Upper lobe of right lung (tissue), 1 donor: ENCODE measurements around the gene EIF4G3. TPM values are rescaled to one million over a fixed set of nuclear protein-coding genes. Genes with fewer than 3 reads are reported as not detected.

Experiments
- ATAC-seq: fragments of 200-7000 bp; cut with Tn5 transposase; one replicate; pipeline ENCODE4 v1.9.1; 2020; ENCODE audit warnings: mild to moderate bottlenecking, moderate library complexity
- DNase-seq: peaks from one replicate; pipeline ENCODE4 v3.0.0-alpha.2; 2020
- H3K27ac ChIP-seq: fragments of 200-600 bp; one replicate; pipeline ENCODE4 v1.8.0; 2022
- H3K27me3 ChIP-seq: fragments of 200-600 bp; one replicate; pipeline ENCODE4 v1.8.0; 2022; ENCODE audit warnings: mild to moderate bottlenecking
- H3K36me3 ChIP-seq: fragments of 200-600 bp; one replicate; pipeline ENCODE4 v1.8.0; 2022
- H3K4me1 ChIP-seq: fragments of 200-600 bp; one replicate; pipeline ENCODE4 v1.8.0; 2022
- H3K4me3 ChIP-seq: fragments of 200-600 bp; one replicate; pipeline ENCODE4 v1.8.0; 2022; ENCODE audit warnings: mild to moderate bottlenecking
- H3K9me3 ChIP-seq: fragments of 200-600 bp; one replicate; pipeline ENCODE4 v1.8.0; 2022
- intact Hi-C: fragments of 100-400 bp; cut with DNase I; formaldehyde crosslinking; loops from one replicate; pipeline ENCODE4 v1.11.0; 2022
- total RNA-seq: library from RNA; stranded (reverse); fragmentation: NEBNext Ultra II Directional; extraction: Animal tissue kit (Norgen Biotek cat#: 25700); gene quantifications from one replicate; pipeline ENCODE4 v1.2.1, GENCODE V29; 2021
- TF ChIP-seq, protein P1 (sequence below): fragments of 200-600 bp; IDR thresholded peaks from one replicate; pipeline ENCODE4 v1.8.0; 2022; ENCODE audit warnings: antibody characterized with exemption
- donor health status: DM: no; HTN: yes; CAD: no; lungs with severe emphysema.

The EIF4G3 gene
- total RNA-seq, 1 donor from 2014 or later: 44.5 TPM

- Histone ChIP-seq H3K36me3 (peaks cover 8% of the 10 kb centered on the region), H3K27ac (no peak overlapping the region), H3K9me3 (no peaks in the 10 kb centered on the region), H3K4me3 (no peak overlapping the region), H3K4me1 (no peaks in the 10 kb centered on the region), H3K27me3 (no peaks in the 10 kb centered on the region)
- DNase-seq: no peak
- intact Hi-C loops: no loop called here
- TF ChIP-seq, protein P1, sequence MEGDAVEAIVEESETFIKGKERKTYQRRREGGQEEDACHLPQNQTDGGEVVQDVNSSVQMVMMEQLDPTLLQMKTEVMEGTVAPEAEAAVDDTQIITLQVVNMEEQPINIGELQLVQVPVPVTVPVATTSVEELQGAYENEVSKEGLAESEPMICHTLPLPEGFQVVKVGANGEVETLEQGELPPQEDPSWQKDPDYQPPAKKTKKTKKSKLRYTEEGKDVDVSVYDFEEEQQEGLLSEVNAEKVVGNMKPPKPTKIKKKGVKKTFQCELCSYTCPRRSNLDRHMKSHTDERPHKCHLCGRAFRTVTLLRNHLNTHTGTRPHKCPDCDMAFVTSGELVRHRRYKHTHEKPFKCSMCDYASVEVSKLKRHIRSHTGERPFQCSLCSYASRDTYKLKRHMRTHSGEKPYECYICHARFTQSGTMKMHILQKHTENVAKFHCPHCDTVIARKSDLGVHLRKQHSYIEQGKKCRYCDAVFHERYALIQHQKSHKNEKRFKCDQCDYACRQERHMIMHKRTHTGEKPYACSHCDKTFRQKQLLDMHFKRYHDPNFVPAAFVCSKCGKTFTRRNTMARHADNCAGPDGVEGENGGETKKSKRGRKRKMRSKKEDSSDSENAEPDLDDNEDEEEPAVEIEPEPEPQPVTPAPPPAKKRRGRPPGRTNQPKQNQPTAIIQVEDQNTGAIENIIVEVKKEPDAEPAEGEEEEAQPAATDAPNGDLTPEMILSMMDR: no peak
- ATAC-seq: no peak
Measured at GRCh38 chr1:20883766-20884165, 292.9 kb downstream of the EIF4G3 start.

DNA sequence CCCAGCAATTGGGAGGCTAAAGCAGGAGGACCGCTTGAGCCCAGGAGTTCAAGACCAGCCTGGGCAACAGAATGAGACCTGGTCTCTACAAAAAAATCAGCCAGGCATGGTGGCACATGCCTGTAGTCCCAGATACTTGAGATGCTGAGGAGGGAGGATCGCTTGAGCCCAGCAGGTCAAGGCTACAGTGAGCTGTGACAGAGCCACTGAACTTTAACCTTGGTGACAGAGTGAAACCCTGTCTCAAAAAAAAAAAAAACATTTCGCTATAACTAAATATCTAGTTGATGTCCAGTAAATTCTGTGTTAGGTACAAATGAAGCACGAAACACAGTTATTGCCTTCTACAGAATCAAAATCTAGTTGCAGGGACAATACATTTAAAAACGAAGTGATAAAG is 293.9 kb downstream of the EIF4G3 start:
- intact Hi-C loops: no loop called here
- no peaks in the 10 kb centered on the region for H3K9me3 ChIP-seq
- no peak overlapping the region for H3K4me3 ChIP-seq
- TF ChIP-seq, protein P1: no peak
- no peak for ATAC-seq
- DNase-seq: no peak
- peaks cover 18% of the 10 kb centered on the region for H3K36me3 ChIP-seq
- no peak overlapping the region for H3K27ac ChIP-seq
- H3K4me1 ChIP-seq: no peaks in the 10 kb centered on the region
- H3K27me3 ChIP-seq: no peaks in the 10 kb centered on the region

GRCh38 chr1:20878799-20879198 is 297.9 kb downstream of the EIF4G3 start:
- Histone ChIP-seq H3K9me3 (no peaks in the 10 kb centered on the region), H3K4me3 (no peak overlapping the region), H3K27ac (no peak overlapping the region), H3K36me3 (peaks cover 18% of the 10 kb centered on the region), H3K27me3 (no peaks in the 10 kb centered on the region), H3K4me1 (no peaks in the 10 kb centered on the region)
- ATAC-seq: no peak
- TF ChIP-seq, protein P1: no peak
- intact Hi-C loops: no loop called here
- no peak for DNase-seq

- intact Hi-C loops: no loop called here
- Histone ChIP-seq H3K4me3 (no peak overlapping the region), H3K27me3 (no peaks in the 10 kb centered on the region), H3K27ac (no peak overlapping the region), H3K4me1 (no peaks in the 10 kb centered on the region), H3K9me3 (no peaks in the 10 kb centered on the region), H3K36me3 (peaks cover 18% of the 10 kb centered on the region)
- DNase-seq (no peak), ATAC-seq (no peak)
- TF ChIP-seq, protein P1: no peak
Measured at GRCh38 chr1:20875198-20875973, 301.3 kb downstream of the EIF4G3 start.

DNA sequence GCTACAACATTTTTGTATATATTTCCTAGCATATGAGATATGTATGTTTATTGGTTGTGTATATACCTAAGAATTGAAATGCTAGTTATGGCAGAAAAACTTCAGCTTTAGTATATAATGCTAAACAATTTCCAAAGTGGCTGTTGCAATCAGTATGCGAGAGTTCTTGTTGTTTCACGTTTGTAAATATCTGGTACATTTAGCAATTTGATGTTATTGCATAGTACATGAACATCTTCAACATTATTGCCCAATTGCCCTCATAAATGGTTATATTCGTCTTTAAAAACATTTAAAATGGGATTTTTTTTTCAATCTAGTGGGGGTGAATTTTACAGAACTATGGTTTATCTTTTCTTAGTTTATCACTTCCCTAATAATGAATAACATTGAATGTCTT is 303.4 kb downstream of the EIF4G3 start:
- DNase-seq: no peak
- TF ChIP-seq, protein P1: no peak
- Histone ChIP-seq H3K4me1 (no peaks in the 10 kb centered on the region), H3K27ac (no peak overlapping the region), H3K4me3 (no peak overlapping the region), H3K9me3 (no peaks in the 10 kb centered on the region), H3K36me3 (peaks cover 5% of the 10 kb centered on the region), H3K27me3 (no peaks in the 10 kb centered on the region)
- no peak for ATAC-seq
- intact Hi-C loops: no loop called here
